ACHN (cell line): Measurements from ENCODE around the gene FARP1.

Experiments
- DNase-seq: peaks from one replicate; pipeline ENCODE4 v3.0.0-alpha.2; 2015
- in situ Hi-C: cut with HindIII; loops from 2 replicates; pipeline ENCODE4 v1.10.0; 2017; ENCODE audit warnings: low sequenced_read_pairs, low pct_ligation_motif_present, low pct_unique_long_range_greater_than_20kb

Gene FARP1

GRCh38 chr13:98494769-98495168, 351.9 kb downstream of the FARP1 start:
- in situ Hi-C loops = no loop called here
- no peak for DNase-seq

- in situ Hi-C loops = no loop called here
- no peak for DNase-seq
These were observed 353.0 kb downstream of the FARP1 start for GRCh38 chr13:98495627-98496478.

GRCh38 chr13:98496479-98496791, 353.5 kb downstream of the FARP1 start:
- DNase-seq = no peak
- in situ Hi-C loops = no loop called here

- in situ Hi-C loops = no loop called here
- DNase-seq = no peak
These were observed 354.1 kb downstream of the FARP1 start for GRCh38 chr13:98496966-98497365.

- DNase-seq = no peak
- in situ Hi-C loops = no loop called here
These were observed 358.1 kb downstream of the FARP1 start for GRCh38 chr13:98500963-98501421.

GRCh38 chr13:98503175-98504028, 360.5 kb downstream of the FARP1 start:
- in situ Hi-C loops = no loop called here
- DNase-seq = no peak

- in situ Hi-C loops = no loop called here
- no peak for DNase-seq
These were observed 361.1 kb downstream of the FARP1 start for GRCh38 chr13:98504029-98504351.

- in situ Hi-C loops = no loop called here
- no peak for DNase-seq
These were observed 361.6 kb downstream of the FARP1 start for GRCh38 chr13:98504371-98504963.
